H1 (cell line): Measurements from ENCODE around the gene MCHR1. TPM values are rescaled to one million over a fixed set of nuclear protein-coding genes. Genes with fewer than 3 reads are reported as not detected.
A peak's percentile ranks its signal among the peaks of the same experiment; 100 is the strongest.

Experiments used
- CTCF ChIA-PET: fragments of 300-600 bp; sonication (Branson Sonifier 250); formaldehyde crosslinking; loops from one replicate; lab custom pipeline; 2021; ENCODE audit not compliant: partially characterized antibody; lab: Charles Lee
- POLR2A ChIA-PET: fragments of 300-600 bp; sonication (Branson Sonifier 250); formaldehyde crosslinking; loops from one replicate; lab custom pipeline; 2021; ENCODE audit warnings: inconsistent platforms; ENCODE audit not compliant: partially characterized antibody; lab: Charles Lee
- DNase-seq, 2 experiments: peaks; one replicate each; pipeline versions ENCODE4 v3.0.0 to v3.0.0-alpha.2; 2010 to 2022; ENCODE audit warnings: low spot score in 2 of 2, low read depth in 1 of 2, mixed read lengths in 1 of 2
- FAIRE-seq: peaks from 2 replicates; lab custom pipeline; 2011; peaks lifted over from hg19 to GRCh38; lab: Jason Lieb, UNC
- H2AFZ ChIP-seq: 2 replicates; pipeline ENCODE4 v1.8.1; 2012; ENCODE audit warnings: low read length, inconsistent platforms
- H2AK5ac ChIP-seq: 2 replicates; pipeline ENCODE4 v1.6.1; 2013; ENCODE audit warnings: low read depth, low read length
- H2BK120ac ChIP-seq: replicated peaks from 2 replicates; pipeline ENCODE3; 2013; ENCODE audit warnings: low read depth, low read length, inconsistent platforms
- H2BK12ac ChIP-seq: 2 replicates; pipeline ENCODE4 v1.6.1; 2013; ENCODE audit warnings: low read depth, low read length
- H2BK15ac ChIP-seq: 2 replicates; pipeline ENCODE4 v1.6.1; 2013; ENCODE audit warnings: low read length
- H2BK20ac ChIP-seq: 2 replicates; pipeline ENCODE4 v1.6.1; 2013; ENCODE audit warnings: low read length
- H2BK5ac ChIP-seq: 2 replicates; pipeline ENCODE4 v1.6.1; 2013; ENCODE audit warnings: low read depth, low read length
- H3K14ac ChIP-seq: 2 replicates; pipeline ENCODE4 v1.6.1; 2013; ENCODE audit warnings: inconsistent platforms; ENCODE audit not compliant: insufficient read length
- H3K18ac ChIP-seq: 2 replicates; pipeline ENCODE4 v1.6.1; 2013; ENCODE audit warnings: low read length; ENCODE audit errors: extremely low read depth
- H3K23ac ChIP-seq: 2 replicates; pipeline ENCODE4 v1.6.1; 2013; ENCODE audit warnings: inconsistent platforms; ENCODE audit not compliant: insufficient read length
- H3K23me2 ChIP-seq: 2 replicates; pipeline ENCODE4 v1.6.1; 2013; ENCODE audit warnings: low read depth, low read length
- H3K27ac ChIP-seq: 2 replicates; pipeline ENCODE4 v1.6.1; 2011; ENCODE audit warnings: low read depth, low read length, inconsistent platforms
- H3K27me3 ChIP-seq, 4 experiments: replicated peaks in 1 of 4; 1 replicate in 1 of 4; 2 replicates in 3 of 4; pipeline versions ENCODE4 v1.6.1 to v1.8.1; 2011 to 2013; ENCODE audit warnings: low read length in 3 of 4, mild to moderate bottlenecking in 3 of 4, inconsistent platforms in 2 of 4, mixed read lengths in 2 of 4, moderate library complexity in 1 of 4; ENCODE audit not compliant: control insufficient read depth in 3 of 4, insufficient read depth in 3 of 4; ENCODE audit errors: extremely low read depth in 1 of 4
- H3K36me3 ChIP-seq, 4 experiments: 2 replicates each; pipeline versions ENCODE4 v1.6.1 to v1.8.1; 2011 to 2013; ENCODE audit warnings: mild to moderate bottlenecking in 4 of 4, low read length in 3 of 4, moderate library complexity in 2 of 4, control low read depth in 1 of 4, inconsistent platforms in 1 of 4; ENCODE audit not compliant: insufficient read depth in 4 of 4, control insufficient read depth in 2 of 4
- H3K4ac ChIP-seq: replicated peaks from 2 replicates; pipeline ENCODE3; 2013; ENCODE audit warnings: low read length, low read depth, mixed read lengths, inconsistent platforms; ENCODE audit not compliant: insufficient read length
- H3K4me1 ChIP-seq, 4 experiments: replicated peaks in 1 of 4; 1 replicate in 1 of 4; 2 replicates in 3 of 4; pipeline versions ENCODE4 v1.6.1 to v1.8.1; 2011 to 2013; ENCODE audit warnings: low read length in 3 of 4, inconsistent platforms in 2 of 4, mixed read lengths in 1 of 4; ENCODE audit not compliant: insufficient read depth in 4 of 4, control insufficient read depth in 3 of 4
- H3K4me2 ChIP-seq, 2 experiments: 2 replicates each; pipeline versions ENCODE4 v1.6.1 to v1.8.1; 2011 to 2013; ENCODE audit warnings: low read depth in 2 of 2, low read length in 2 of 2, control low read depth in 1 of 2, inconsistent platforms in 1 of 2, mild to moderate bottlenecking in 1 of 2; ENCODE audit not compliant: insufficient read depth in 1 of 2
- H3K4me3 ChIP-seq, 4 experiments: fragments of 200-600, 300-600 bp in 1 of 4; sonication (generic), shearing (Covaris generic), sonication (Bioruptor Twin) in 1 of 4; 2 replicates each; pipeline versions ENCODE4 v1.5.1 to v1.8.1; 2011 to 2016; ENCODE audit warnings: low read length in 4 of 4, low read depth in 3 of 4, control low read depth in 2 of 4, inconsistent platforms in 2 of 4, mild to moderate bottlenecking in 2 of 4, mixed read lengths in 1 of 4, moderate library complexity in 1 of 4; ENCODE audit not compliant: insufficient read depth in 2 of 4; ENCODE audit errors: extremely low read depth in 1 of 4
- H3K56ac ChIP-seq: replicated peaks from 2 replicates; pipeline ENCODE3; 2013; ENCODE audit warnings: low read depth, mild to moderate bottlenecking, mixed read lengths, low read length, inconsistent platforms; ENCODE audit not compliant: insufficient read length
- H3K79me1 ChIP-seq: 2 replicates; pipeline ENCODE4 v1.6.1; 2013; ENCODE audit warnings: low read depth, low read length, control low read depth
- H3K79me2 ChIP-seq, 2 experiments: 2 replicates each; pipeline versions ENCODE4 v1.6.1 to v1.8.1; 2012 to 2013; ENCODE audit warnings: low read length in 2 of 2, mild to moderate bottlenecking in 2 of 2, inconsistent platforms in 1 of 2; ENCODE audit not compliant: insufficient read depth in 2 of 2, control insufficient read depth in 1 of 2
- H3K9ac ChIP-seq, 4 experiments: replicated peaks in 1 of 4; 1 replicate in 1 of 4; 2 replicates in 3 of 4; pipeline versions ENCODE4 v1.6.1 to v1.8.1; 2011 to 2013; ENCODE audit warnings: low read depth in 3 of 4, low read length in 3 of 4, control low read depth in 2 of 4, mild to moderate bottlenecking in 2 of 4, moderate library complexity in 2 of 4, inconsistent platforms in 1 of 4; ENCODE audit errors: extremely low read depth in 1 of 4
- H3K9me3 ChIP-seq, 2 experiments: 2 replicates each; pipeline versions ENCODE4 v1.6.1 to v1.8.1; 2012 to 2013; ENCODE audit warnings: mild to moderate bottlenecking in 2 of 2, moderate library complexity in 2 of 2, control low read depth in 1 of 2, inconsistent platforms in 1 of 2, low read depth in 1 of 2, low read length in 1 of 2, mixed read lengths in 1 of 2; ENCODE audit not compliant: insufficient read depth in 2 of 2
- H4K20me1 ChIP-seq, 2 experiments: replicated peaks in 1 of 2; 2 replicates each; pipeline versions ENCODE3 to v1.8.1; 2011 to 2013; ENCODE audit warnings: inconsistent platforms in 2 of 2, low read length in 2 of 2, mild to moderate bottlenecking in 1 of 2; ENCODE audit not compliant: insufficient read depth in 2 of 2, control insufficient read depth in 1 of 2
- H4K5ac ChIP-seq: 2 replicates; pipeline ENCODE4 v1.6.1; 2013; ENCODE audit warnings: low read length, low read depth, mixed read lengths, inconsistent platforms; ENCODE audit not compliant: insufficient read length
- H4K8ac ChIP-seq: 2 replicates; pipeline ENCODE4 v1.8.0; 2013; ENCODE audit warnings: mild to moderate bottlenecking, moderate library complexity, low read length, inconsistent platforms; ENCODE audit not compliant: insufficient read depth; ENCODE audit errors: extremely low read depth
- H4K91ac ChIP-seq: replicated peaks from 2 replicates; pipeline ENCODE3; 2013; ENCODE audit warnings: low read length, mixed read lengths, inconsistent platforms; ENCODE audit not compliant: insufficient read length
- CHD1 ChIP-seq: IDR thresholded peaks from 2 replicates; pipeline ENCODE4 v1.6.1; 2012; ENCODE audit warnings: low read depth, low read length, improper control_type of control experiment
- CREB1 ChIP-seq: IDR thresholded peaks from 2 replicates; pipeline ENCODE4 v1.6.1; 2012; ENCODE audit warnings: inconsistent platforms
- CTBP2 ChIP-seq: IDR thresholded peaks from 2 replicates; pipeline ENCODE4 v1.7.0; 2011; ENCODE audit warnings: borderline replicate concordance, mild to moderate bottlenecking, moderate library complexity, mixed read lengths, low read length; ENCODE audit not compliant: insufficient read depth, insufficient read length
- EZH2 ChIP-seq: fragments of 200-600 bp; sonication (generic); IDR thresholded peaks from 2 replicates; pipeline ENCODE4 v1.7.1; 2012; ENCODE audit warnings: low read depth, mild to moderate bottlenecking, moderate library complexity, low read length, inconsistent platforms; ENCODE audit not compliant: severe bottlenecking
- HDAC2 ChIP-seq, 2 experiments: fragments of 300-600 bp in 1 of 2; sonication (generic) in 1 of 2; IDR thresholded peaks; 2 replicates each; pipeline ENCODE4 v1.6.1; 2011 to 2012; ENCODE audit warnings: low read depth in 2 of 2, low read length in 2 of 2, mild to moderate bottlenecking in 2 of 2, moderate library complexity in 2 of 2, borderline replicate concordance in 1 of 2, inconsistent platforms in 1 of 2
- HDAC6 ChIP-seq: IDR thresholded peaks from one replicate; pipeline ENCODE4 v1.7.1; 2012; ENCODE audit warnings: low read depth, mild to moderate bottlenecking, inconsistent platforms, low read length, moderate library complexity
- POLR2A ChIP-seq, 2 experiments: IDR thresholded peaks; 1 replicate in 1 of 2; 2 replicates in 1 of 2; pipeline ENCODE4 v1.6.1; 2011; ENCODE audit warnings: low read depth in 2 of 2, low read length in 2 of 2, mild to moderate bottlenecking in 2 of 2; ENCODE audit errors: control extremely low read depth in 1 of 2
- RFX5 ChIP-seq: IDR thresholded peaks from 2 replicates; pipeline ENCODE4 v1.6.1; 2011; ENCODE audit warnings: low read depth, low read length, improper control_type of control experiment, borderline replicate concordance
- SAP30 ChIP-seq: fragments of 300-600 bp; sonication (generic); IDR thresholded peaks from 2 replicates; pipeline ENCODE4 v1.7.1; 2012; ENCODE audit warnings: low read length, moderate library complexity, mild to moderate bottlenecking, inconsistent platforms; ENCODE audit not compliant: insufficient read depth, insufficient replicate concordance
- SIRT6 ChIP-seq: IDR thresholded peaks from one replicate; pipeline ENCODE4 v1.7.1; 2012; ENCODE audit warnings: low read length, inconsistent platforms
- SP1 ChIP-seq: IDR thresholded peaks from 2 replicates; pipeline ENCODE4 v1.6.1; 2011; ENCODE audit warnings: low read depth, low read length
- SP2 ChIP-seq: IDR thresholded peaks from 2 replicates; pipeline ENCODE4 v1.6.1; 2012; ENCODE audit warnings: mild to moderate bottlenecking, low read length, inconsistent platforms
- SP4 ChIP-seq: IDR thresholded peaks from 2 replicates; pipeline ENCODE4 v1.6.1; 2012; ENCODE audit warnings: low read length, inconsistent platforms
- SUZ12 ChIP-seq: fragments of 200-600 bp; sonication (generic); IDR thresholded peaks from 2 replicates; pipeline ENCODE4 v1.6.1; 2012; ENCODE audit warnings: mild to moderate bottlenecking, inconsistent platforms, low read length, moderate library complexity, mixed read lengths
- TAF1 ChIP-seq: IDR thresholded peaks from 2 replicates; pipeline ENCODE4 v1.6.1; 2011; ENCODE audit warnings: mild to moderate bottlenecking, low read depth, low read length
- TBP ChIP-seq: IDR thresholded peaks from 2 replicates; pipeline ENCODE4 v1.6.1; 2011; ENCODE audit warnings: low read depth, low read length, improper control_type of control experiment
- YY1 ChIP-seq: IDR thresholded peaks from 2 replicates; pipeline ENCODE4 v1.6.1; 2011; ENCODE audit warnings: low read depth, mild to moderate bottlenecking, low read length
- WGBS, 2 experiments: shearing (Covaris generic) in 1 of 2; methylation state at CpG; one replicate each; pipeline versions ENCODE4 v1.1.6 to v1.1.7; 2013 to 2015; ENCODE audit warnings: low lambda C conversion rate in 2 of 2, mixed read lengths in 2 of 2, inconsistent platforms in 1 of 2, low coverage in 1 of 2, missing lambda C conversion rate in 1 of 2; ENCODE audit not compliant: insufficient replicate concordance in 2 of 2, insufficient coverage in 1 of 2, insufficient read length in 1 of 2; ENCODE audit errors: extremely low coverage in 1 of 2, missing lambda C conversion rate in 1 of 2; 5-methylcytosine and 5-hydroxymethylcytosine counted together
- polyA plus RNA-seq, 7 experiments: library from polyadenylated mRNA; depleted of rRNA in 3 of 7; stranded (reverse) in 5 of 7; unstranded in 2 of 7; fragments of >200 nt in 5 of 7; fragments of 200-250 nt in 2 of 7; gene quantifications; 1 replicate in 5 of 7; 2 replicates in 1 of 7; 4 replicates in 1 of 7; pipeline versions ENCODE4 v1.2.1 to v1.2.3, GENCODE V29; 2011 to 2013; ENCODE audit warnings: missing spikeins in 2 of 7, mixed read lengths in 2 of 7
- total RNA-seq: library from RNA; stranded (reverse); fragmentation: NEBNext Ultra II Directional; extraction: Animal tissue kit (Norgen Biotek cat#: 25700); gene quantifications from 2 replicates; pipeline ENCODE4 v1.2.1, GENCODE V29; 2021

The MCHR1 gene
- total and polyA plus RNA-seq, 2 of the 8 experiments (the other 6 are each of a cell fraction or from before 2014, with no cell fraction given) = 0.91 to 7.6 TPM

GRCh38 chr22:40665312-40665711, 14.0 kb upstream of the MCHR1 start:
- 91% methylated on average over 4 of the region's 4 CpGs; no CpG with 5 or more reads in 1 of the 2 experiments for whole genome bisulfite sequencing, 2 experiments
- H3K18ac ChIP-seq = no peak overlapping the region
- no peak overlapping the region for H4K5ac ChIP-seq
- H2BK5ac ChIP-seq = no peak overlapping the region
- no peaks in the 10 kb centered on the region for H3K27me3 ChIP-seq
- no peak overlapping the region for H3K23ac ChIP-seq
- H3K36me3 ChIP-seq = no peaks in the 10 kb centered on the region
- no peak overlapping the region for H4K8ac ChIP-seq
- H3K23me2 ChIP-seq = no peaks in the 10 kb centered on the region
- H3K4me1 ChIP-seq = no peaks in the 10 kb centered on the region
- no peak overlapping the region for H2BK120ac ChIP-seq
- FAIRE-seq (no peak), DNase-seq (no peak)
- no peak overlapping the region for H2BK12ac ChIP-seq
- no peak overlapping the region for H3K4me2 ChIP-seq
- H3K79me2 ChIP-seq = no peaks in the 10 kb centered on the region
- no peak overlapping the region for H3K56ac ChIP-seq
- 0 out of 2 replicates have a peak overlapping the region, but pooled peaks have one; percentile 15 for H2AK5ac ChIP-seq
- H3K4ac ChIP-seq = no peak overlapping the region
- ChIA-PET CTCF (no interaction called here), POLR2A (no interaction called here)
- H2BK20ac ChIP-seq = no peak overlapping the region
- no peaks in the 10 kb centered on the region for H3K79me1 ChIP-seq
- no peak overlapping the region for H2BK15ac ChIP-seq
- H3K9me3 ChIP-seq = no peaks in the 10 kb centered on the region
- no peak overlapping the region for H4K91ac ChIP-seq
- no peak overlapping the region for H3K14ac ChIP-seq
- H4K20me1 ChIP-seq = no peaks in the 10 kb centered on the region
- no peak overlapping the region for H3K9ac ChIP-seq
- H3K4me3 ChIP-seq = no peak overlapping the region
- H3K27ac ChIP-seq = no peak overlapping the region
- H2AFZ ChIP-seq = no peak overlapping the region
- TF ChIP-seq SP4 (no peak), SIRT6 (no peak), HDAC6 (no peak), SP1 (no peak), CTBP2 (no peak), EZH2 (no peak), TBP (no peak), YY1 (no peak), SAP30 (no peak), HDAC2 (IDR thresholded peaks at IDR 0.05; ENCODE audit: borderline replicate concordance in 1 of 2, low read depth in 2 of 2, low read length in 2 of 2) (no peak), RFX5 (no peak), TAF1 (no peak), POLR2A (IDR thresholded peaks at IDR 0.05; ENCODE audit: control extremely low read depth in 1 of 2, low read depth in 2 of 2, low read length in 2 of 2) (no peak), SP2 (no peak), CREB1 (no peak), SUZ12 (no peak), CHD1 (no peak)
